Naive thymus-derived CD4-positive, alpha-beta T cell (primary cell): ENCODE measurements around the gene LEFTY2. TPM values are rescaled to one million over a fixed set of nuclear protein-coding genes. Genes with fewer than 3 reads are reported as not detected.
"Not testable (repeated sequence)": the region's sequence is repeated elsewhere in the genome, so short reads cannot be mapped to it uniquely, and the experiment has no call there.

Experiments
- ATAC-seq: fragments of 150-1000 bp; cut with Tn5 transposase; 2 replicates; pipeline ENCODE4 v1.10.0; 2021; ENCODE audit warnings: mild to moderate bottlenecking, moderate library complexity
- CTCF ChIA-PET: fragments of 350-600 bp; sonication (Branson Sonifier 250); formaldehyde crosslinking; loops from one replicate; lab custom pipeline; 2021; ENCODE audit warnings: antibody characterized with exemption; lab: Charles Lee
- POLR2A ChIA-PET: fragments of 350-600 bp; sonication (Branson Sonifier 250); formaldehyde crosslinking; loops from one replicate; lab custom pipeline; 2021; ENCODE audit warnings: antibody characterized with exemption, inconsistent platforms; lab: Charles Lee
- DNase-seq, 9 donors: peaks; one replicate each; pipeline versions ENCODE4 v3.0.0 to v3.0.0-alpha.2; 2020 to 2022; ENCODE audit warnings: mixed read lengths in 1 of 9
- H3K27ac ChIP-seq: one replicate; pipeline ENCODE4 v1.7.0; 2013; ENCODE audit warnings: mild to moderate bottlenecking, low read depth, low read length, moderate library complexity
- H3K27me3 ChIP-seq, 2 donors: one replicate each; pipeline ENCODE4 v1.7.0; 2013; ENCODE audit warnings: low read length in 2 of 2, mild to moderate bottlenecking in 2 of 2, moderate library complexity in 2 of 2; ENCODE audit not compliant: control insufficient read depth in 2 of 2, insufficient read depth in 2 of 2
- H3K36me3 ChIP-seq, 3 experiments: 1 replicate in 2 of 3; 2 replicates in 1 of 3; pipeline ENCODE4 v1.7.0; 2013; ENCODE audit warnings: low read length in 3 of 3, mild to moderate bottlenecking in 3 of 3, moderate library complexity in 1 of 3; ENCODE audit not compliant: insufficient read depth in 3 of 3, control insufficient read depth in 2 of 3
- H3K4me1 ChIP-seq, 2 donors: one replicate each; pipeline ENCODE4 v1.7.0; 2013; ENCODE audit warnings: low read length in 2 of 2, mild to moderate bottlenecking in 2 of 2, moderate library complexity in 1 of 2; ENCODE audit not compliant: control insufficient read depth in 2 of 2, insufficient read depth in 2 of 2
- H3K4me3 ChIP-seq: 2 replicates; pipeline ENCODE4 v1.7.0; 2013; ENCODE audit warnings: mild to moderate bottlenecking, low read length
- H3K9me3 ChIP-seq, 3 experiments: 1 replicate in 2 of 3; 2 replicates in 1 of 3; pipeline ENCODE4 v1.7.0; 2013; ENCODE audit warnings: low read length in 3 of 3; ENCODE audit not compliant: control insufficient read depth in 2 of 3
- H3K27ac Mint-ChIP-seq, 9 donors: one replicate each; pipeline ENCODE4 v1.8.0; 2020 to 2022; ENCODE audit warnings: mixed read lengths in 9 of 9, mild to moderate bottlenecking in 8 of 9, moderate library complexity in 5 of 9, inconsistent platforms in 2 of 9
- H3K27me3 Mint-ChIP-seq, 5 donors: one replicate each; pipeline ENCODE4 v1.8.0; 2021 to 2022; ENCODE audit warnings: mixed read lengths in 5 of 5, mild to moderate bottlenecking in 1 of 5
- H3K36me3 Mint-ChIP-seq, 5 donors: one replicate each; pipeline ENCODE4 v1.8.0; 2020 to 2022; ENCODE audit warnings: mixed read lengths in 5 of 5, mild to moderate bottlenecking in 3 of 5, inconsistent platforms in 1 of 5
- H3K4me1 Mint-ChIP-seq, 7 donors: one replicate each; pipeline ENCODE4 v1.8.0; 2020 to 2022; ENCODE audit warnings: mixed read lengths in 7 of 7, mild to moderate bottlenecking in 3 of 7, inconsistent platforms in 1 of 7
- H3K4me3 Mint-ChIP-seq, 10 donors: one replicate each; pipeline ENCODE4 v1.8.0; 2020 to 2022; ENCODE audit warnings: mild to moderate bottlenecking in 10 of 10, mixed read lengths in 10 of 10, moderate library complexity in 6 of 10, inconsistent platforms in 2 of 10
- H3K9me3 Mint-ChIP-seq, 11 donors: one replicate each; pipeline ENCODE4 v1.8.0; 2020 to 2022; ENCODE audit warnings: mixed read lengths in 11 of 11, mild to moderate bottlenecking in 4 of 11, inconsistent platforms in 1 of 11, moderate library complexity in 1 of 11
- intact Hi-C, 2 donors: fragments of 100-400 bp; cut with micrococcal nuclease; formaldehyde crosslinking; loops; one replicate each; pipeline ENCODE4 v1.15.1; 2023
- polyA plus RNA-seq, 2 donors: library from polyadenylated mRNA; unstranded; fragments of 300-500 nt; fragmentation: Illumina TruSeq; gene quantifications; one replicate each; pipeline ENCODE4 v1.2.3, GENCODE V29; 2021
- total RNA-seq, 6 experiments: library from RNA in 5 of 6; stranded (reverse) in 5 of 6; gene quantifications; 1 replicate in 5 of 6; 2 replicates in 1 of 6; pipeline ENCODE4 v1.2.3 and lab custom pipeline; 2021 to 2026

Gene LEFTY2
- total and polyA plus RNA-seq, 7 experiments from 2014 or later = 0.45 TPM; not detected in 6

GRCh38 chr1:225936086-225936485 lies 4.9 kb downstream of the LEFTY2 start:
- ATAC-seq, H3K4me3 Mint-ChIP-seq, H3K4me1 Mint-ChIP-seq, H3K27me3 ChIP-seq, DNase-seq, H3K4me3 ChIP-seq, H3K36me3 ChIP-seq, H3K36me3 Mint-ChIP-seq, H3K4me1 ChIP-seq, POLR2A ChIA-PET, H3K9me3 Mint-ChIP-seq, intact Hi-C loops, H3K27ac Mint-ChIP-seq, H3K27me3 Mint-ChIP-seq, H3K27ac ChIP-seq, H3K9me3 ChIP-seq: not testable (repeated sequence)
- CTCF ChIA-PET = interaction anchor here (0.6 to 0.8 kb wide), 2 partner anchors 41 to 1943 kb away, joined by 4 to 5 read pairs; no protein-coding TSS in a partner anchor

GRCh38 chr1:225934711-225935110 lies 6.3 kb downstream of the LEFTY2 start:
- Mint-ChIP-seq H3K36me3 (no peaks in the 10 kb centered on the region), H3K4me3 (no peak overlapping the region), H3K27ac (peak overlapping the region in 1 of 9 donors; percentile 30), H3K4me1 (peaks cover 0 to 16% (median 6%) of the 10 kb centered on the region in 7 donors), H3K27me3 (no peaks in the 10 kb centered on the region), H3K9me3 (no peaks in the 10 kb centered on the region)
- H3K4me1 ChIP-seq = no peaks in the 10 kb centered on the region
- H3K27ac ChIP-seq = no peak overlapping the region
- ChIA-PET CTCF (interaction anchor here (0.6 to 1.1 kb wide), 2 partner anchors 21 to 467 kb away, joined by 3 read pairs; no protein-coding TSS in a partner anchor), POLR2A (interaction anchor here (0.6 to 1.1 kb wide), 2 partner anchors 13 to 21 kb away, joined by 3 to 4 read pairs; no protein-coding TSS in a partner anchor)
- no peaks in the 10 kb centered on the region for H3K27me3 ChIP-seq
- DNase-seq (no peak), ATAC-seq (no peak)
- H3K4me3 ChIP-seq = no peak overlapping the region
- no peaks in the 10 kb centered on the region for H3K36me3 ChIP-seq
- H3K9me3 ChIP-seq = no peaks in the 10 kb centered on the region
- intact Hi-C loops = no loop called here

- ATAC-seq = no peak
- H3K9me3 Mint-ChIP-seq = no peaks in the 10 kb centered on the region
- peaks cover 6 to 31% (median 21%) of the 10 kb centered on the region in 7 donors for H3K4me1 Mint-ChIP-seq
- H3K27ac ChIP-seq = no peak overlapping the region
- DNase-seq = no peak
- H3K4me3 ChIP-seq = no peak overlapping the region
- ChIA-PET CTCF (interaction anchor here (0.9 kb wide), 1 partner anchor 30 kb away, joined by 3 read pairs; no protein-coding TSS in a partner anchor), POLR2A (interaction anchor here (1.3 kb wide), 1 partner anchor 9 kb away, joined by 3 read pairs; the partner anchor contains the start of gene PYCR2)
- peaks cover 0 to 10% of the 10 kb centered on the region in 2 donors for H3K4me1 ChIP-seq
- H3K36me3 Mint-ChIP-seq = no peaks in the 10 kb centered on the region
- intact Hi-C loops = no loop called here
- H3K27me3 Mint-ChIP-seq = no peaks in the 10 kb centered on the region
- no peaks in the 10 kb centered on the region for H3K36me3 ChIP-seq
- no peaks in the 10 kb centered on the region for H3K27me3 ChIP-seq
- no peak overlapping the region for H3K4me3 Mint-ChIP-seq
- H3K27ac Mint-ChIP-seq = no peak overlapping the region
- H3K9me3 ChIP-seq = no peaks in the 10 kb centered on the region
These were observed 7.9 kb downstream of the LEFTY2 start for GRCh38 chr1:225933072-225933471.

GRCh38 chr1:225931270-225932136 lies 9.5 kb downstream of the LEFTY2 start:
- Histone ChIP-seq H3K27me3 (no peaks in the 10 kb centered on the region), H3K36me3 (no peaks in the 10 kb centered on the region), H3K27ac (peak overlapping the region; percentile 15), H3K4me3 (no peak overlapping the region), H3K9me3 (no peaks in the 10 kb centered on the region), H3K4me1 (peaks cover 0 to 20% of the 10 kb centered on the region in 2 donors)
- H3K36me3 Mint-ChIP-seq = no peaks in the 10 kb centered on the region
- H3K4me1 Mint-ChIP-seq = peaks cover 12 to 42% (median 30%) of the 10 kb centered on the region in 7 donors
- DNase-seq (no peak), ATAC-seq (no peak)
- no peaks in the 10 kb centered on the region for H3K9me3 Mint-ChIP-seq
- peak overlapping the region in 1 of 10 donors; percentile 34 for H3K4me3 Mint-ChIP-seq
- ChIA-PET CTCF (interaction anchor here (0.9 kb wide), 1 partner anchor 154 kb away, joined by 4 read pairs; the partner anchor contains the start of gene SRP9), POLR2A (interaction anchor here (0.5 to 1.5 kb wide), 7 partner anchors 9 to 336 kb away, joined by 3 to 8 read pairs (median 3); partner anchors contain the start of gene LEFTY2)
- intact Hi-C loops = no loop called here
- peak overlapping the region in 8 of 9 donors; percentile 19 to 92 (median 63) for H3K27ac Mint-ChIP-seq
- no peaks in the 10 kb centered on the region for H3K27me3 Mint-ChIP-seq

GRCh38 chr1:225930566-225930965 lies 10.5 kb downstream of the LEFTY2 start:
- no peaks in the 10 kb centered on the region for H3K36me3 ChIP-seq
- POLR2A ChIA-PET = interaction anchor here (0.6 to 1.5 kb wide), 5 partner anchors 9 to 187 kb away, joined by 3 to 8 read pairs (median 3); partner anchors contain the start of gene LEFTY2
- H3K9me3 ChIP-seq = no peaks in the 10 kb centered on the region
- ATAC-seq (no peak), DNase-seq (no peak)
- no peaks in the 10 kb centered on the region for H3K27me3 Mint-ChIP-seq
- H3K27me3 ChIP-seq = no peaks in the 10 kb centered on the region
- intact Hi-C loops = no loop called here
- H3K4me1 Mint-ChIP-seq = peaks cover 13 to 49% (median 33%) of the 10 kb centered on the region in 7 donors
- peak overlapping the region in 7 of 9 donors; percentile 58 to 92 (median 81) for H3K27ac Mint-ChIP-seq
- H3K27ac ChIP-seq = peak overlapping the region; percentile 15
- no peak overlapping the region for H3K4me3 Mint-ChIP-seq
- H3K4me3 ChIP-seq = no peak overlapping the region
- no peaks in the 10 kb centered on the region for H3K36me3 Mint-ChIP-seq
- H3K4me1 ChIP-seq = peaks cover 0 to 24% of the 10 kb centered on the region in 2 donors
- CTCF ChIA-PET = interaction anchor here (0.9 kb wide), 1 partner anchor 153 kb away, joined by 4 read pairs; the partner anchor contains the start of gene SRP9
- H3K9me3 Mint-ChIP-seq = no peaks in the 10 kb centered on the region

- DNase-seq, H3K27me3 Mint-ChIP-seq, H3K9me3 Mint-ChIP-seq, H3K27ac ChIP-seq, H3K36me3 ChIP-seq, ATAC-seq, H3K36me3 Mint-ChIP-seq, H3K9me3 ChIP-seq, H3K4me3 ChIP-seq, H3K27me3 ChIP-seq: not testable (repeated sequence)
- POLR2A ChIA-PET = interaction anchor here (1.1 to 1.7 kb wide), 4 partner anchors 20 to 48 kb away, joined by 4 to 8 read pairs (median 6); partner anchors contain the start of gene TMEM63A
- Mint-ChIP-seq H3K4me1 (peaks cover 15 to 49% (median 38%) of the 10 kb centered on the region in 7 donors), H3K27ac (peak overlapping the region; percentile 82 to 95 (median 91)), H3K4me3 (peak overlapping the region in 8 of 10 donors; percentile 36 to 72 (median 55))
- H3K4me1 ChIP-seq = peaks cover 0 to 24% of the 10 kb centered on the region in 2 donors
- intact Hi-C loops = loop anchor here (10.0 kb wide), 2 partner anchors 195 to 1495 kb away; partner anchors contain the start of gene WDR26 (in 1 of the 2)
- CTCF ChIA-PET = interaction anchor here (1.1 kb wide), 1 partner anchor 462 kb away, joined by 3 read pairs; no protein-coding TSS in a partner anchor
These were observed 11.6 kb downstream of the LEFTY2 start for GRCh38 chr1:225929462-225929861.
